NCI-H748 treated with DMSO at 0.1 percent for 48 hours (cell line): ENCODE data around the gene ZNF462.
"Not testable (repeated sequence)": the region's sequence is repeated elsewhere in the genome, so short reads cannot be mapped to it uniquely, and the experiment has no call there.

Source experiments
- DNase-seq: peaks from one replicate; lab custom pipeline; 2025; lab: John Stamatoyannopoulos, UW

The ZNF462 gene

DNA sequence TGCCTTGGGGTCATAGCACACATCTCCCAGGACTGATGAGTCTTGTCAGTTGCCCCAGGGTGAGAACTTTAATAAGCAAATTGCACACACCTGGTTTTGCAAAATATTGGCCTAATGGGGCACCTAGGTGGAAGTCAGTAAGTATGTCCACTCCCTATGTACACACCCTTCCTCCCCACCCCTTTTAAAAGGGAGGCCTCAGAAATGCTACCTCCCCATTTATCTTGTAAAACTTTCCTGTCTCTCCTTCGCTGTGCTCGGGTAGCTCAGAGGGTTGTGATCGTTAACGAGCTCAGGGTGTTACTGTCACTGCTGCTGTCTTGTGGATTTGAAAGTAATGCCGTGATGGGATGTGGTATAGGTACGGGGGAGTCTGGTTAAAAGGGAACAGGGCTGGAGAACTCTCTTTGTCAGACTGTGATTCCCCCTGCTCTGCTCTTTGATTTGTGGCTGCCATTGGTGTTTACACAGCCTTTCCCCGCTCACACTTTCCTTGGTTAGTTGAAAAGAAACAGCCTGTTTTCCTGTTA lies 26.2 kb downstream of the ZNF462 start:
- DNase-seq, result no peak

DNA sequence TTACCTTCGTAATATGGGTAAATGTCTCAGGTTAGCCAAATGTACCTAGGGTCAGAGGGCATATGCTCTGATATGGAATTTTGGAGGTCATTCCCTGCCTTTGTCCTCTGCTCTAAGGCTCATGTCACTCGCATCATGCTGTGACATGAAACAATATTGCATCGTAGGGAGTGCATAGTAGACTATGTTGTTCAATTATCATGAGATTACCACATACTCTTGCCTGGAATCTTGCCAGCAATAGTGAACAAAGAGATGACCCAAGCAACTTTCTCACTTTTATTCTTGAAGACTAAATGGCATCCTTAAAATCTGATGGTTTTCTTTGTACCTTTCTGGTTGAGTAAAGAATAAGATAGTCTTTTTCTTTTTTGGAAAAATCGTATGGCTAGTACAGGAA lies 27.6 kb downstream of the ZNF462 start:
- no peak for DNase-seq

- DNase-seq, result no peak
These were observed 28.3 kb downstream of the ZNF462 start for GRCh38 chr9:106891286-106891685.

GRCh38 chr9:106892632-106893031 lies 29.7 kb downstream of the ZNF462 start:
- DNase-seq, result no peak

- no peak for DNase-seq
These were observed 30.1 kb downstream of the ZNF462 start for GRCh38 chr9:106893088-106893487.

DNA sequence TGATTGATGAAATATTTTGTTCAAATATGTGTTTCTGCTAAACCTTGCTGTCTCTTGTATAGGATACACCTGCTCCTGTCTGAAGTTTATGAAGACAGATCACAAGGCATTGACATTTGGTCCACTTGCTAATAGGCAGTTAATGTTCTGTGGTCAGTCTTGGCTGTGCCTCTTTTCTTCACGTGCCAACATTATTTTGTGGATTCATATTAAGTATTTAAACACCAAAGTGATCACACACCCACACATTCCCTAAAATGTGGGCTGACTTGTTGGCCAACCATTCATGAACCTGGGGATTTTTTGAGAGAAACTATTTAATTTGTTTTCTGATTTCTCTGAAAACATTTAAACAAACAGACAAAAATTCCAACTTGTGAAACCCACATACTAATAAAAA lies 33.7 kb downstream of the ZNF462 start:
- DNase-seq, result no peak

DNA sequence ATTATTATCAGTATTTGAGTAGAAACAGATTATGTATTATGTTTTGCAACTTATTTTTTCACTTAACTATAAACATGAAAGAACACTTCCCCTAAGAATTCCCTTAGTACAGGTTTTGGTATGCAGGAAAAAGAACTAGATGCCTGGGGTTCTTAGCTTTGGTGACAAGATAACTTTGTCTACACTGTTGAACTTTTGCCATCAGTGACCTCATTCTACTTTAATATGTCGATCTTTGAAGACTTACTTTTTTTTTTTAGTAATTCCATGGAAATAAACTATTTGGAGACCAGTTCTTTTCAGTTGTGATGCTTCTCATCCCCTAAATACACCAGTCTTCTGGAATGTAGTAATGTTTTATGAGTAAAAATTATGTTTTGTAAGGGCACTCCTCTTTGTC lies 34.3 kb downstream of the ZNF462 start:
- DNase-seq, result no peak

- no peak for DNase-seq
These were observed 34.8 kb downstream of the ZNF462 start for GRCh38 chr9:106897751-106898150.

GRCh38 chr9:106900523-106900922 lies 37.6 kb downstream of the ZNF462 start:
- not testable (repeated sequence) for DNase-seq

DNA sequence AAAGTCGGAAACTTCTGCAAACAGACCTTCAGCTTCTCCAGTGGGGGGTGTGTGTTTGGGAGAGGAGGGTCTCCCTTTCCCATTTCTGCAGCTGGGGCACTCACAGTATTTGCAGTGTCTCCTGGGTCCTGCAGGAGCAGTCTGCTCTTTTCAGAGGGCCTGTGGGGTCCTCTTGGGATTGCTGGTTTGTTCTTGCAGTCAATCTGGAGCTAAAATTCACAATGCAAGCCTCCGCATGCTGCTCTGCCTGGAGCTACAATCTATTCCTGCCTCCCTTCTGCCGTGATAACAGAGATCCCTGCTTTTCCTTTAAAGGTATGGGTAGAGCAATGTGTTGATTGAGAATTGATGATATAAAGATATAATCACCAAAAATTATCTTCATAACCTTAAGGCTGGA lies 43.2 kb downstream of the ZNF462 start:
- no peak for DNase-seq

GRCh38 chr9:106911951-106912350 lies 49.0 kb downstream of the ZNF462 start:
- DNase-seq, result no peak

GRCh38 chr9:106913276-106913675 lies 50.3 kb downstream of the ZNF462 start:
- DNase-seq, result no peak

- DNase-seq, result no peak
These were observed 52.9 kb downstream of the ZNF462 start for GRCh38 chr9:106915851-106916250.

DNA sequence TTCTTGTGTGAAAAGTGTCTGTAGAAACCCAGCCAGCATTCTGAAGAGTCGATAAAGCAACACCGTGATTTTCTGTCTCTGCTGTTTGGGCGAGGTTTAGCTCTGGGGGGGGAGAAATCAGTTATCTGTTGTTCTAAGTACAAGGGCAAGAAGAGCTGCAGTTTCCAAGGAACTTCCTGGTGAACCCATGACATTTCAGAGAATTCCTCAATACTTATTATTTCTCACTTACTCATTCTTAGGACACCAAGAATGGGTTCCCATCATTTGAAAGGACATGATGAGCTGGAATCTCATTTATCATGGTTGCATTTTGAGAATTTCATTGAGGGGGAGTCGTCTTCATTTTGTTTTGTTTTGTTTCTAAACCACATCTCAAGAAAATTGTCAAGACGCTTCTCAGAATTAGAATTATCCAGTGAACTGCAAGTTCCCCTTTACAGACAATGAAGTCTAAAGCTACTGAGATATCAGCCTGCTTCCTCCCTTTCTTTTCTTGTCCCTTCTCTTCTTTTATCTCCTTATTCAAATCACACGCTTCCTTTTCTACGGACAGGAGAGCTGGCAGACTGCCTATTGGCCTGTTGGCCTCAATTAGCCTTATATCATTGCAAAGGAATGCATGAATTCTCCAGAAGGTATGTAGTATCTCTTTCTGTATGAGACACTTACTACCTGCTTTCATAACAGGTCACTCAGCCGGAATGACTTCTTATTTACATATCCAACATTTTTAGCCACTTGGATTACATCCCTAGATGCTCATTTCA lies 53.7 kb downstream of the ZNF462 start:
- DNase-seq, result no peak

DNA sequence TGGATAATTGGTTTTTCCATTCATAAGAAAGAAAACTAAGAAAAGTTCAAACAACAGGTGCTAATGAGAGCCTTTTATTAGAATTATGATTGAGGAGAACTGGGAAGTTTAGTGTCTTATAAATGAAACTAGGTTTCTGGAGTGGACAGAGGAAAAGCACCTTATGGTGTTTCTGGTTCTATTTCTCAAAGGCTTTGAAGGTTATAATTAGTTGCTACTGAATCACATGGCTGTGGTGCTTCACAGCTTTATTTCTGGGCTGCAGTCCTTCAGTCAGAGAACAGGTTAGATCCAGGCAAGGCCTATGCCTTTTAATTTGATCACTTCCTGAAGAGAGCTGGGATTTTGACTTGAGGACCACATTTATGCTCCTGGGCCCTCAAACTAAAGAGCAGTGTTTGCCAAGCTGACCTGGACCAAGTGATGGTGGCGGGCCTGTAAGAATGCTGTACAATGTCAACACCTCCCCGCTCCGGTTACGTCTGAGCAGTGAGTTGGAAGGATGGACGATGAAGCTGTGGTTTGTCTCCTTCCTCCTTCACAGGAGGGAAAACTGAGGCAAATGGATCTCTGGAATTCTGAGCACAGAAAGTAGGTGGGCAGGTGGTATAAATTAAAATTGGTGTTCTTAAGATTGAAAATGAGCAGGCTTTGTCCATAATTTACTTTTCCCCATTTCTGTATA lies 56.0 kb downstream of the ZNF462 start:
- no peak for DNase-seq

DNA sequence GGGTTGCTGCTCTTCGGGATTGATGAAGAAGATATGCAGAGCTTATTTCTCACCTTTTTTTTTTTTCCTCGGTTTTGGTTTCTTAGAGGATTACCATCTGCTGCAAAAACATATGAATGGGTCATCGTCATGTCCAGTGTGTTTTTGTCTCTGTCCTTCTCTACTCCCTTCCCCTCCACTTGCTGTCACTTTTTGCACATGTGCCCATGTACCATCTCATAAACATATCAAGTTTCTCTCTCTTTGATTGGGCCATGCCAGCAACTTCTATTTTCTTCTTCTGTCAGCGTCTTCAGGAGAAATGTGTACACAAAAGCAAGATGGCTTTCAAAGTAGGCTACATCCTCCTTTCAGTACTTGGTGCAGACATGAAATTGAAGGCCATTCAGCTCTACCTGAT lies 57.1 kb downstream of the ZNF462 start:
- no peak for DNase-seq

- DNase-seq, result peak; percentile 66
These were observed 57.8 kb downstream of the ZNF462 start for GRCh38 chr9:106920701-106921283.

DNA sequence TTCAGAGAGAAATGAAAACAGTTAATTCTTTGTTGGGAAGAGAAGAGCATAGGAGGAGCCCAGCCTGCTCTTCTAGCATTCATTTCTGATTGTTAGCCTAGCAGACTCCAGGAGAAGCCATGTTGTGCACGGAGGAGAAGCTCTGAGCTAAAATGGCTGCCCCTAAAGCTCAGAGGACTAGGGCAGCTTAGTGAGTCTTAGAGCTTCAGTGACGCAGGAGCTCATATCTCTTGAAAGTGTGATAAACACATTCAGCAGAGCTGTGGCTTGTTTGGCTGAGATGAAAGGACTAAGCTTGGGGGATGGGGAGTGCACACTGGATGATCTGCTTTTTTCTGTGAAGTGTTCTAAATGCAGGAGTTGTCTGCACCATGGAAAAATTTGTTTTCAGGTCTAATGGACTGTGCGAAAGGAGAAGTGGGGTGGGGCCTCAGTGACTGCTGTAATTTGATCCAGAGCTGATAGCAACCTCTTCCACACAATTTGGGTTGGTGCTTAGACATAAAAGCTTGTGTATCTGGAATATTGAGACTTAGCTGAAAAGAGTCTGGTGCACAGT lies 58.5 kb downstream of the ZNF462 start:
- DNase-seq, result peak; percentile 96

DNA sequence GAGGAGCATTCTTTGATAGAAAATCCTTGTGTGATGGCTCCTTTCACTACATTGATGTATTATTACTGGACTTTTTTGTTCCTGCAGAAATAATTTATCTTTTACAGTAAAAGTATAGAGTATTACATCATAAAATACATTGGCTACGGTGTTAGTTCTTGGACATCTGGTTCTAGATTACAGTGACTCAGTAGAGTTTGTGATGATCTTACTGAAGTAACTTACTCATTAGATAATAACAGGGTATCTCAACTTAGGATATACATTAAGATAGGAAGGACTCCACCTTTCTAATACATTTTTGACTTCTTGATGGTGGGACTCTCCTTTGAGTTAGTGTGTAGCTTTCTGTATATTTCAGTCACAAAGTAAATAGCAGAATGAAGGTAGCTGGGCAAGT lies 59.1 kb downstream of the ZNF462 start:
- no peak for DNase-seq

DNA sequence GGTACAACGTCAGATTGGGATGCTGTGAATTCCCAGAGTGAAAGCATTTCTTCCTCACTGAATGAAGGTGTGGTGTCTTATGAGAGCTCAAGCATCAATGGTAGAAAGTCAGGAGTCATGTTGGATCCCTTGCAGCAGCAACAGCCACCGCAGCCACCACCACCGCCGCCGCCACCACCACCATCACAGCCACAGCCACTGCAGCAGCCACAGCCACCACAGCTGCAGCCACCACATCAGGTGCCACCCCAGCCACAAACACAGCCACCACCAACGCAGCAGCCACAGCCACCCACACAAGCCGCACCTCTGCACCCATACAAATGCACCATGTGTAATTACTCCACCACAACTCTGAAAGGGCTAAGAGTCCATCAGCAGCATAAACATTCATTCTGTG lies 62.4 kb downstream of the ZNF462 start:
- DNase-seq, result no peak

- DNase-seq, result no peak
These were observed 65.0 kb downstream of the ZNF462 start for GRCh38 chr9:106927916-106928315.

DNA sequence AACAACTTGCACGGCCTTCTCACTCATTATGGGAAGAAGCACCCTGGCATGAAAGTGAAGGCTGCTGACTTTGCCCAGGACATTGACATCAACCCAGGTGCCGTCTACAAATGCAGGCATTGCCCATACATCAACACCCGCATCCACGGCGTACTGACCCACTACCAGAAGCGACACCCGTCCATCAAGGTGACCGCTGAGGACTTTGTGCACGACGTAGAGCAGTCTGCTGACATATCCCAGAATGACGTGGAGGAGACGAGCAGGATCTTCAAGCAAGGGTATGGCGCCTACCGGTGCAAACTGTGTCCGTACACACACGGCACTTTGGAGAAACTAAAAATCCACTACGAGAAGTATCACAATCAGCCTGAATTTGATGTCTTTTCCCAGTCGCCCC lies 65.4 kb downstream of the ZNF462 start:
- no peak for DNase-seq
